Measurements from ENCODE around the gene ZNF280A.
"Not testable (repeated sequence)": the region's sequence is repeated elsewhere in the genome, so short reads cannot be mapped to it uniquely, and the experiment has no call there.

The ZNF280A gene

DNA sequence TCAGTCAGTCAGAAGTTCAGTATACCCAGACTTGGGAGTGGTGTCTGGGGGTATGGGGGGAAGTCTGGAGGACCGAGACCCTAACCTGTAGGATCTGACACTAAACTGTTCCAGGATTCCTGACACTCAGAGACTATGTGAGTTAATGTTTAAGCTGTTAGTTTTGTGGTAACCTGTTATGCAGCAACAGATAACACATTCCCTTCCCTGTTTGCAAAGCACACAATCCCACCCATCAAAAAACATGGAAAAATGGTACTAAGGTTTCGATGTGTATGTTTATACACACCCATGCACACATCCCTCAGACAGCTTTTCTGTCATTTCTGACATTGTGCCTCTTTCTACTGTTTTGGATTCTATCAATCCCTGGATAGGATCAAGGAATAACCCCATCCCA lies 39.1 kb downstream of the ZNF280A start:
- no peak for DNase-seq (ENCODE audit: low read depth)
- TF ChIP-seq MYC (IDR thresholded peaks at IDR 0.05; ENCODE audit: low read depth, low read length) (no peak), POLR2A (IDR thresholded peaks at IDR 0.05; ENCODE audit: extremely low read depth, insufficient read length) (no peak), CTCF (IDR thresholded peaks at IDR 0.05; ENCODE audit: low read depth, low read length) (no peak)
- TF ChIP-seq, protein P1, sequence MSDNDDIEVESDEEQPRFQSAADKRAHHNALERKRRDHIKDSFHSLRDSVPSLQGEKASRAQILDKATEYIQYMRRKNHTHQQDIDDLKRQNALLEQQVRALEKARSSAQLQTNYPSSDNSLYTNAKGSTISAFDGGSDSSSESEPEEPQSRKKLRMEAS (IDR thresholded peaks at IDR 0.05; ENCODE audit: low read depth, low read length): no peak
- H3K4me3 ChIP-seq (ENCODE audit: low read depth, low read length): no peak overlapping the region

DNA sequence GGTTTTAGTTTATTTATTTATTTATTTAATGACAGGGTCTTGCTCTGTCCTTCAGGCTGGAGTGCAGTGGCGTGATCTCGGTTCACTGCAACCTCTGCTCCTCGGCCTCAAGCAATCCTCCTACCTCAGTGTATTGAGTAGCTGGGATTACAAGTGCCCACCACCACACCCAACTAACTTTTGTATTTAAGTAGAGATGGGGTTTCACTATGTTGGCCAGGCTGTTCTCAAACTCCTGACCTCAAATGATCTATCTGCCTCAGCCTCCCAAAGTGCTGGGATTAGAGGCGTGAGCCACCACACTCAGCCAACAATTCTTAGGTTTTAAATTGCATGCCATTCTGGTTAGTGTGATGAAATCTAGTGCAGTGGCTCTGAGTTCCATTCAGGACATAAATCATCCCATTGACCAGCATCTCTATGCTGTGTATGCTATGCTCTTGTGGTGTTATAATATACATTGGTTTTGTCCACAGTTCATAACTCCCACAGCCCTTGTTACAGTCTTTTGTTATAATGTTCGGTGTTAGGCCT lies 40.0 kb downstream of the ZNF280A start:
- DNase-seq (ENCODE audit: low read depth): no peak
- TF ChIP-seq POLR2A (IDR thresholded peaks at IDR 0.05; ENCODE audit: extremely low read depth, insufficient read length) (no peak), MYC (IDR thresholded peaks at IDR 0.05; ENCODE audit: low read depth, low read length) (no peak), CTCF (IDR thresholded peaks at IDR 0.05; ENCODE audit: low read depth, low read length) (no peak)
- TF ChIP-seq, protein P1 (IDR thresholded peaks at IDR 0.05; ENCODE audit: low read depth, low read length): no peak
- H3K4me3 ChIP-seq (ENCODE audit: low read depth, low read length): no peak overlapping the region

- TF ChIP-seq, protein P1 (IDR thresholded peaks at IDR 0.05; ENCODE audit: low read depth, low read length): no peak
- no peak for TF ChIP-seq POLR2A (IDR thresholded peaks at IDR 0.05; ENCODE audit: extremely low read depth, insufficient read length)
- TF ChIP-seq MYC (IDR thresholded peaks at IDR 0.05; ENCODE audit: low read depth, low read length): no peak
- TF ChIP-seq CTCF (IDR thresholded peaks at IDR 0.05; ENCODE audit: low read depth, low read length): no peak
- DNase-seq (ENCODE audit: low read depth): no peak
- H3K4me3 ChIP-seq (ENCODE audit: low read depth, low read length): no peak overlapping the region
Measured at GRCh38 chr22:22479116-22479515, 41.0 kb downstream of the ZNF280A start.

DNA sequence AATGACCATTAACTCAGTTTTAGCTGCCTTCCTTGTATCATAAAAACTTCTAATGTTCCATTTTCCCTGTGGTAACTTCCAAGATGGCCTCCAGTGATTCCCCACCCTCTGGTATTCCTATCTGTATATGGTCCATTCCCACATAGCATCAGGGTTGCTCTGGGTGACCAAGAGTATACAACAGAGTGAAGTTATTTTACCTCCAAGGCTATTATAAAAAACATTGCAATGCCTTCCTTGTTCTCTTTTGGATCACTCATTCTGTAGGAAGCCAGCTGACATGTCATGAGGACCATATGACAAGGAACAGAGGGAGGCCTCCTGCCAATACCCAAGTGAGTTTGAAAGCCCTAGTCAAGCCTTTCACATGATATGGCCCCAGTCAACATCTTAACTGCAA lies 41.6 kb downstream of the ZNF280A start:
- DNase-seq (ENCODE audit: low read depth): no peak
- no peak for TF ChIP-seq POLR2A (IDR thresholded peaks at IDR 0.05; ENCODE audit: extremely low read depth, insufficient read length)
- TF ChIP-seq, protein P1 (IDR thresholded peaks at IDR 0.05; ENCODE audit: low read depth, low read length): no peak
- TF ChIP-seq CTCF (IDR thresholded peaks at IDR 0.05; ENCODE audit: low read depth, low read length): no peak
- TF ChIP-seq MYC (IDR thresholded peaks at IDR 0.05; ENCODE audit: low read depth, low read length): no peak

GRCh38 chr22:22474733-22475132 lies 45.3 kb downstream of the ZNF280A start:
- TF ChIP-seq POLR2A (IDR thresholded peaks at IDR 0.05; ENCODE audit: extremely low read depth, insufficient read length): no peak
- TF ChIP-seq MYC (IDR thresholded peaks at IDR 0.05; ENCODE audit: low read depth, low read length): no peak
- TF ChIP-seq, protein P1 (IDR thresholded peaks at IDR 0.05; ENCODE audit: low read depth, low read length): no peak
- TF ChIP-seq CTCF (IDR thresholded peaks at IDR 0.05; ENCODE audit: low read depth, low read length): no peak
- DNase-seq (ENCODE audit: low read depth): no peak
- H3K4me3 ChIP-seq (ENCODE audit: low read depth, low read length): no peak overlapping the region

More for the DNA sequence above, 41.6 kb downstream of the ZNF280A start:
- H3K4me3 ChIP-seq (ENCODE audit: low read depth, low read length): no peak overlapping the region

- H3K4me3 ChIP-seq (ENCODE audit: low read depth, low read length); DNase-seq (ENCODE audit: low read depth): not testable (repeated sequence)
Measured at GRCh38 chr22:22471104-22471503, 49.0 kb downstream of the ZNF280A start.
